ENCODE data around the gene RFX4.

DNA sequence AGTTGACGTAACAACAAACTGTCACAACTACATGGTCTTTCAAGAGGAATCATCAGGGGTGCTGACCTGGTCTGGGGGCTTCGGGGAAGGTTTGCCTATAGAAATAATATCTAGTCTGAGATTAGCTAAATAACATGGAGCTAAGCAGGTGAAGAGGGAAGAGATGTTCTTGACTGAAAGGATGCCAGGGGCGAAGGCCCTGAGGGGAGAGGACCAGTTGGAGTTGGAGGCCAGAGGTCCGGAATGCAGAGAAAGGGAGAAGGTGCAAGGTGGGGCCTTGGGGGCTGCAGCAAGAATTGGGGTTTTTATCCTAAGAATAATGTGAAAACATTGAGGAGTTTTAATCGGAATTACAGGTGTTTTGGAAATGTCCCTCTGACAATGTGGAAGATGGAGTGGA lies 123.2 kb downstream of the RFX4 start:
- no peak for TF ChIP-seq EP300 (IDR thresholded peaks at IDR 0.05)
- TF ChIP-seq, protein P1, sequence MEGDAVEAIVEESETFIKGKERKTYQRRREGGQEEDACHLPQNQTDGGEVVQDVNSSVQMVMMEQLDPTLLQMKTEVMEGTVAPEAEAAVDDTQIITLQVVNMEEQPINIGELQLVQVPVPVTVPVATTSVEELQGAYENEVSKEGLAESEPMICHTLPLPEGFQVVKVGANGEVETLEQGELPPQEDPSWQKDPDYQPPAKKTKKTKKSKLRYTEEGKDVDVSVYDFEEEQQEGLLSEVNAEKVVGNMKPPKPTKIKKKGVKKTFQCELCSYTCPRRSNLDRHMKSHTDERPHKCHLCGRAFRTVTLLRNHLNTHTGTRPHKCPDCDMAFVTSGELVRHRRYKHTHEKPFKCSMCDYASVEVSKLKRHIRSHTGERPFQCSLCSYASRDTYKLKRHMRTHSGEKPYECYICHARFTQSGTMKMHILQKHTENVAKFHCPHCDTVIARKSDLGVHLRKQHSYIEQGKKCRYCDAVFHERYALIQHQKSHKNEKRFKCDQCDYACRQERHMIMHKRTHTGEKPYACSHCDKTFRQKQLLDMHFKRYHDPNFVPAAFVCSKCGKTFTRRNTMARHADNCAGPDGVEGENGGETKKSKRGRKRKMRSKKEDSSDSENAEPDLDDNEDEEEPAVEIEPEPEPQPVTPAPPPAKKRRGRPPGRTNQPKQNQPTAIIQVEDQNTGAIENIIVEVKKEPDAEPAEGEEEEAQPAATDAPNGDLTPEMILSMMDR (IDR thresholded peaks at IDR 0.05), result no peak
